Measurements from ENCODE around the gene ANKRD1.

ANKRD1 gene

DNA sequence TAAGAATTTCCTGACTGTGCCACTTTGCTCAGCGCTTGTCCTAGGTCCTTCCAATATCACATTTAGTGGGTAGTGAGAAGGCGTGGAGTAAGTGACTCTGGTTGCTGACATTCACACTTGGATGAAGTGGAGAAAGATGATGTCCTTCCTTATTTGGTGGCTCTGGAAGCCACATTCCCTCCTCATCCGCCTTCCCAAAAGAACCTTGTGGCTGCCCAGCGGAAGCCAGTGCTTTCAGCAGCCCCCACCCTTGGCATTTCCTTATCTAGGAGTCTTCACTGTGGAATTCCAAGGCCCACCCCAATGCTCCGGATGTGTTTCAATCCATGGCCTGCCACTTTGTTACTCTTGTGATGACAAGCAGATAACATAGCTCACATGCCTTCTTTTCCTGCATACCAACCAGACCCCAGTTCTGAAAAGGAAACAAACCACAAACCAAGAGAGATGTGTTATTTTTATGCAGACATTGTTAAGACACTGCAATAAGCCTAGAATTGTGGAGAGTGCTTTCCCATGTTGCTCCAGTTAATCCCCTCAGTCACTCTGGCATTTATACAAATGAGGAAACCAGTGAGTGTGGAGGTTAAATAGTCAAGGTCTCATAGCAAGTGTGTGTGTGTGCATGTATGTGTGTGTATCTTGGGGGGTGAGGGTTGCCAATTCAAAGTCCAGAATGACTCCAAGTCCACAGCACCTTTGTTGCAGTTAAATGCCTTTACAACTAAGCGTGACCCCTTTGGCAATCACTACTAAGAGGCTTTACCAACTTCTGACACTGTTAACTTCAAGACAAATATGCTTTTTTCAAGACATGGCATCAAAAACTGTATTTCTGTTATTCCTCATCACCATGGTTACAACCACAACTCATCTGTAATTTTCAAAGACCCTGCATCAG is 10.3 kb upstream of the ANKRD1 start:
- no peak for DNase-seq

DNA sequence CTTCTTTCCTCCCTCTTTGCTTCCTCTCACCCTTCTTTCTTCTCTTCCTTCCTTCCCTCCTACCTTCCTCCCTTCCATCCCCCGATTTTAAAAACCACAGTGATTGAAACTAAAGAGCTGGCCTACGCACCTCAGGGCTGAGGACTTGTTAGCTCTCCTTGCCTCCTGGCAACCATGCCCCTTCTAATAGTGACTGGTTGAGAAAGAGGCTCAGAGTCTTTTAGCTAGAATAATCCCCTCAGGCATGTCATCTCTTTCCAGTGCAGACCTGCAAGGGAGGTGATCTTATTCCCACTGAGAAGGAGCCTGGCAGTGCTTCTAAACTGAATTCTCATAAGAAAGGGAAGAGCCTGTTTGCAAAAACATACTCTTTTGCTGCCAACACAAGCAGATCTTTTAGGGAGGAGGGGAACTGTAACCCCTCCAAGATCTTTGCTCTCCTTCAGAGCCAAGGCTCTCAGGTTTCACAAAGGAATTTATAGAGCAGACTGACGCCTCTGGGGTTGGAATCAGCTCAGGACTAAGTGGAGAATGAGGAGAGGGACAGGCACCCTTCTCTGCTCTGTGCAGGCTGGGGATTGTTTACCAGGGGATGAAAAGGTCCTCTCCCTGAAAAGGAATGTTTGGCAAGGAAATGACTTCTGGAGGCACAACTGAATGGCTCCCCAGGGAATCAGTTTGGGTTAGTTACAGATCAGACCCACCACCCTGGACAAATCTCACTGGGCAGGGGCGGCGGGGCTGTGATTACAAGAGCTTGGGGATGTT is 9.4 kb upstream of the ANKRD1 start:
- DNase-seq, result no peak

DNA sequence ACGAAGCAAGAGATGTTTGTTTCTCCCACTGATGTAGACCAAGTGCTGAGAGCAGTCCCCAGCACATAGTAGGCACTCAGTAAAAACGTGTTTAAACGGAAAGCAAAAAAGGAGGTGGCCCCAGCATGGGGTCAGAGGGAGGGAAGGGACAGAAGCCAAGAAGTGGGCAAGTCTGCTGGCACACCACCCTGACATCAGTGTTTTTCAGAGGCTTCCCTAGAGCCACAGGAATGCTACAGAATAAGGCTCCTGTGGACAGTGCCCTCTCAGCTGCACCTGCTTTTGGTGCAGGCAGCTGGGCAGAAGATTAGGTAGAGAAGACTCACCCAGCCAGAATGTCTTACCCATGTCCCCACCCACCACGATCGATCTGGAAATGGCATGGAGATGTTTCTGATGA is 8.3 kb upstream of the ANKRD1 start:
- no peak for DNase-seq

DNA sequence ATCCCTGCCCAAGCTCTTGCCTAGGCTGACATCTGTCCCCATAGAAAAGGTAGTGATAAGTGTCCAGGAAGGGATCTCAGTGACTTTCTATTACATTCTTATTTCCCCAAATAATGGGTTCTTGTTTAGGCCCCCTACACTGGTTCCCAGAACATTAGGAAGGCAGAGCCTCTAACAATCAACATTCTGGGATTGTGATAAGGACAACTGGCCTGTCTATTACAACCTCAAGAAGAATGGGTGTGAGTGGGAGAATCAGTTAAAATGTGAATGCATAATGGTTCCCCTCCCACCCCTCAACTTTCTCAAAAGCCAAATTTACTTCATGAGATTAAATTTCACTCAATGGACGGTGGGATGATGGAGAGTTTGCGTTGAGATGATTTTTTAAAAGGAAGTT is 6.4 kb upstream of the ANKRD1 start:
- DNase-seq, result no peak

DNA sequence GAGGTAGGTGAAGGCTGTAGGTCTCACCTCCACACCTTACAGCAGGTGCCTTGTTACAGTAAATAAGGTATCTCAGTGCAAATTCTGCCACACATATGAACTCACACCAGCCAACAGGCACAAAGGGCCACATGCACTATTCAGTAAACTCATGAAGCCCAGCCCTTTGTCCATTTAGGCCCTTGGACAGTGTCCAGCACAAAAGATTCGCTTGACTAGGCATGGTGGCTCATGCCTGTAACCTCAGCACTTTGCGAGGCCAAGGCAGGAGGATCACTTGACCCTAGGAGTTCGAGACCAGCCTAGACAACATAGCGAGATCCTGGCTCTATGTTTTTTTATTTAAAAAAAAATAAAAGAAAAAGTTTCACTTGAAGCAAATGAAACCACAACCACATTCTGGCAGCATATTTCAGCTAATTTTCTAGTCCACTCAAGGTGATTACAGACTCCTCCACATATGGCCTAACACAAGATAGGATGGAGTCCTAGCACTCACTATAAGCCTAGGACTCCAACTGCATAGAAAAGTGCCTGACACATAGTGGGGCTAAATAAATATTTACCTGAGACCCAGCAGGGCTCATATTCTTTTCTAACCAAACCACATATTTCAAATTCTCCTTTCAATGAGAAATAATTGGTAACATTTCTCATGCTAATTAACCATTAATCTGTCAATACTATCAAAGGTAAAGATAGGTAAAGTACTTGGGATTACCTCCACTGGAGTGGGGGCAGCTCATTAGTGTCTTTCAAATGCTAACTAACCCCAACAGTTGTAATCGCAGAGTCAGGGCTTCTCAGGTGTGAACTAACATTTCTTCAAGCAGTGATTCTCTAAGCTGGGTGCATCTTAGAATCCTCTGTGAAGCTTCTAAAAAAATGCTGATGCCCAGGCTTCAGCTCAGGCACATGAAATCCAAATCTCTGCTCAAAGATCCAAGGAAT is 4.5 kb upstream of the ANKRD1 start:
- no peak for DNase-seq

DNA sequence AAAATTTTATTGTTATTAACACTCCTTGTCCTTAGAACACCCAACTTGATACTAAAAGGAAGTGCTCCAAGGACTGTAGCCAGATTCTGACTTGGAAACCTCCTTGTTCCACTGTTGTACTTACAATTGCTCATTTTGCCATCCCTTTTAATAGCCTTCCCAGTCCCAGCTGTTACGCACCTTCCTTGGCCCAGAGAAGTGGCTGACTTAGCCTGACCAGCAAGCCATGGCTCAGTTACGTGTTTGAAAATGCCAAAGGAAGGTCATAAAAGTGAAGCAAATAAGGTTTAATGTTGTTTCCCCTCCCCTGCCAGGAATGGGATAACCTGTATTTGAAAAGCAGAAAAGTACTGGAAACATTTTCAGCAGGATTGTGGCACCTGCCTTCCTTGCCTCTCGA is 3.7 kb upstream of the ANKRD1 start:
- DNase-seq, result no peak

DNA sequence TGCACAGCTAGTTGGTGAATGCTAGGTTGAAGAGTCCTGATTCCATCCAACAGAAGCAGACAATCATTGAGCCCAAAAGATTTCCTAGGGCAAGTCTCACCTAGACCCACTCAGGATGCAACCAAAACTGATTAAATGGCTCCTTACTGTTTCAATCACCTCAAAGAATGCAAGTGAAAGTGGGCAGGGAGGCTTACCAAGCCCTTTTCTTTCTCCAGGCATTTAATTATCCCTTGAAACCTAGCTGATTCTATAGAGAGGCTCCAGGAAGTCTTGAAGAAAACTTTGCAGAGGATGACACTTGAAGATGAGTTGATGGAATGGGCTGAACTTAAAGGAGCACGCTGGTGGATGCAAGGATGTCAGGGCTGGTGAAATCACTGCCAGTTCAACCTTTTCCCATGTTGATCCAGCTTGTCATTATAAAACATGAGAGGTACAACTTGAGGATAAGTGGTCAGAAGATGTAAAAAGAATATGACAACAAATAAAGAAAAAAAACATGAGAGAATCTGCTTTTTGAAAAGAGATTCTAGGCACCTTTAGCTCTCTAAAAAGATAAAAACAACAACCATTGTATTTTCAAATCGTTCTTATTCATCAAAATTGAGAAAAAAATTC is 2.3 kb upstream of the ANKRD1 start:
- DNase-seq, result no peak

DNA sequence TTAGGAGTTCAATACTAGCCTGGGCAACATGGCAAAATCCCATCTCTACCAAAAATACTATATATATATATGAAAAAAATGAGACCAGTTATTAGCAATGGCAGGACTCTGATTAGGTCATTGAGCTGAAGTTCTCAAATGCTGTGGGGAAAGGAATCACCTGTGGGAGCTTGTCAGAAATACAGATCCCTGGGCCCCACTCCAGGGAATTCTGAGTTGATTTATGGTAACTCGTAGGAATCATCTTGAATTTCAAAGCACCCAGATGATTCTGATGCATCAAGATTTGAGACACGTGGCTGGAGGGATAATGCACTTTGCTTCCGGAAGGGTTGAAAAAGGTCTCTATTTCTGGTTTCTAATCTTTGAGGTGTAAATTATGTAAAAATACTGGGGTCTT is 1.0 kb upstream of the ANKRD1 start:
- DNase-seq, result no peak

DNA sequence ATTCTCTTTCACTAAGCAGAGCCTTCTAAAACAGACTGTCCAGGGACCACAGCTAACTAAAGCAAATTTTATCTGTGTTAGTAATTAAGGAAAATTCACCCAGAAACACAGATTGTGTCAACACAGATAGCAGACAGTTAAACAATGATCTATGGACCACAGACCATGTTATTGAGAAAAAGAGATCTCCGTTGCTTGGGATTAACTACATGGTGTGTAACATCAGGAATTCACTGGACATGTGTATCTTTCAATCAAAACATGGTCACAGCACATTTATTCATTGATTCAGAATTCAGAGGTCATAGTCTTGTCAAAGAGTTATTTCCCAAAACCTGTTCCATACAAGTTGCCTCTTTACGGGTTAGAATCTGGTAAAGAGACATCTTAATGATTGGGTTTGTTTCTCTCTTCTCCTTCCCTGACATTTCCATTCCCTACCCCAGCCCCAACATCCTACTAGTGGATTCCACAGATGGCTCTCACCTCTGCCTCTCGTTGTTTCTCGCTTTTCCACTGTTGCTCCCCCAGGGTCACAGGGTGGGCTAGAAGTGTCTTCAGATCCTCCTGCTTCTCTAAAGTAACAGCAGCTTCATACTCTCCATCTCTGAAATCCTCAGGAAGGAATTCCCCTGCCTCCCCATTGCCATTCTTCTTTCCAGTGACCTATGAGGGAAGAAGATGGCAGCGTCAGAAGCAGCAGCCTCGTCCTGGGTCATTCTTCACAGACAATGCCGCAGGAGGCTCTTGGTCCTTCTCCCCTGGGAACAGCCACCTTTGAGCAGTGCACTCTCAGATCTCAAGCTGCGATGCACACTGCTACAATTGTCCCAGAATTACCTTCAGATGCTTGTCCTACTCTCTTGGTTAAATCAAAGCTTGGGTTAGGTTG is 958 bp downstream of the ANKRD1 start:
- no peak for DNase-seq

DNA sequence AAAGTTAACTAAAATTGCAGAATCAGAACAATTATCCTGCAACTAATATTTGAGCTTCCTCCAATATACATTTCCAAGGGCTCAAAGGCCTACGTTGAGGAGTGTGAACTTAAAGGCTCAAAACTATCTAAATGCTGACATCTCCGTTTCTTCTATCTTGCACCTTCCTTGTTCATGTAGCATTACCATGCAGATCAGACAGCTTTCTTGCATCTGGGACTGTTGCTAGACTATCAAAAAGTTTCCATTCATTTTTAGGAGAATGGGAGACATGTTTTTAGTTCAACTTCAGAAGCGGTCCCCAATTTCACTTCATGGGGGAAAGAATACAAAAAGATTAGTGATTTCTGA is 2.9 kb downstream of the ANKRD1 start:
- DNase-seq, result no peak

DNA sequence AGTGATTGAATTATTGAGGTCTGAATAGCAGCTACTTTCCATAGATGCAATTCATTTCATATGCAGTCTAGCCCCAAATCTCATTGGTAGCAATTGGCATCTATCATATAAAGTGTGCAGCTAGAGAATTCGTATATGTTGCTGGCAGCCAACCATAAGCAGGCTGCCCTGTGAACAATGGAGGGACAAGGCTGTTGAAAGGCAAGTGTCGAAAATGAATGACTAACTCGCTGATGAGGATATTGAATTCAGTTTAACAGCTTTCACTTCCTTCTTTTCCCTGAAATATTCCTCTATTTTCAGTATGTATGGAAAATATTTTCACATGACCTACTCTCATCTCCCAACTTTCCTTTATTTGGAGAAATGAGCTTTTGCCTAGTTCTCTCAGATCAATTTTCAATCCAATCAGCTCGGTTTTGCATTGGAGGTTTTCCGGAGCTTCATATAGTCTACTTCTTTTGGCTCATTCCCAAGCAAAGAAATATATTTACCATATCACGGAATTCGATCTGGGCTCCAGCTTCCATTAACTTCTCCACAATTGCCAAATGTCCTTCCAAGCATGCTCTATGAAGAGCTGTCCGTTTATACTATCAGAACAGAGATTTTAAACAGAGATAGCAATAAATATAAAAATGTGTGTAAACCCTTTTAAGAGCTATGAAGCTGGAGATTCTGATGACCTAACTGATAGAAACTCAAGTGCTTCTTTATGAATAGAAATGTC is 3.5 kb downstream of the ANKRD1 start:
- no peak for DNase-seq

DNA sequence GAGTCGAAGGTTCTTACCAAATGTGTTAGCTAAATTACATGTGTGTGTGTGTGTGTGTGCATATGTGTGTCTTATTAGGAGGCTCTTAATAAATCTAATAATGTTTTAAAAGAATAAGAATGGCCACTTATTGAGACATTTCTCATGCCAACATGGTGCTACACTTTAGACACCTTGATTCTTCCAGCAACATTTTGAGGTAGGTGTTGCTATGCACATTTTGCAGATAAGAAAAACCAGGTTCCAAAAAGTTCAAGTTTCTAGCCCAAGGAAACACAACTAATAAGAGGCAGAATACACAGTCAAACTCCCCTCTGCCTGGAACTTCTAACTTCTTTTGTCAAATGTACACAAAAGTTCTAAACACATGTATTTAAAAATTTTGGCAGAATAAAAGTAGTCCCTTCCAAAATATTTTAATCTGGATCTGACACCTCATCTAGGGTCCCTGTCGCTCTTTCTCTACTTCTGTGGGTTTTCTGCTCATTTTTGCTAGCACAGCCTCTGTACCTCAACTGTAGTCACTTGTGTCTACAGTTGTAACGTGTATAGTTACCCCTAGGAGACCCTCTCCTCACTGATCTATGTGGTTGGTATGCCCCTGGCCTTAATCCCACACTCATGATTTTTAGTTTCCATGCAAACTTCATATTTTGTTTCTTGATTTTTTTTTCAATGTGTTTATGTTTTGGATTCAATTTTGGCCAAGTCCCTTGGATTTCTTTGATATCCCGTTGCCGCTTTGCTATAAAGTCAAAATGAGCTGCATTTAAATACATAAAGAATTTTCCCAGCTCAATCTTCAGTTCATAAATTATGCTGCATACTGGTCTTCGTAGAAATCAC is 4.3 kb downstream of the ANKRD1 start:
- DNase-seq, result no peak

DNA sequence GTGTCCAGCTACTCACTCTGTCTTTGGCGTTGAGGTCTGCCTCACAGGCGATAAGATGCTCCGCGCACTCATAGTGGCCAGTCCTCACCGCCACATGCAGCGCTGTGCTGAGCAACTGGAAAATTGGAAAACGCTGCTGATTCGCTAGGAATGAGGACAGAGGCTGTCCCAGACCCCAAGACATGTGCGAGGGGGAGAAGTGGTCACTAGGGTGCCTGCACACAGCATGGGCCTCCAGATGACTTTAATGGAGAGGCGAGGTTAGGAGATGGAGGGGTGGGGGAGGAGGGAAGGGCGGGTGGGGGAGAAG is 5.2 kb downstream of the ANKRD1 start:
- DNase-seq, result no peak

DNA sequence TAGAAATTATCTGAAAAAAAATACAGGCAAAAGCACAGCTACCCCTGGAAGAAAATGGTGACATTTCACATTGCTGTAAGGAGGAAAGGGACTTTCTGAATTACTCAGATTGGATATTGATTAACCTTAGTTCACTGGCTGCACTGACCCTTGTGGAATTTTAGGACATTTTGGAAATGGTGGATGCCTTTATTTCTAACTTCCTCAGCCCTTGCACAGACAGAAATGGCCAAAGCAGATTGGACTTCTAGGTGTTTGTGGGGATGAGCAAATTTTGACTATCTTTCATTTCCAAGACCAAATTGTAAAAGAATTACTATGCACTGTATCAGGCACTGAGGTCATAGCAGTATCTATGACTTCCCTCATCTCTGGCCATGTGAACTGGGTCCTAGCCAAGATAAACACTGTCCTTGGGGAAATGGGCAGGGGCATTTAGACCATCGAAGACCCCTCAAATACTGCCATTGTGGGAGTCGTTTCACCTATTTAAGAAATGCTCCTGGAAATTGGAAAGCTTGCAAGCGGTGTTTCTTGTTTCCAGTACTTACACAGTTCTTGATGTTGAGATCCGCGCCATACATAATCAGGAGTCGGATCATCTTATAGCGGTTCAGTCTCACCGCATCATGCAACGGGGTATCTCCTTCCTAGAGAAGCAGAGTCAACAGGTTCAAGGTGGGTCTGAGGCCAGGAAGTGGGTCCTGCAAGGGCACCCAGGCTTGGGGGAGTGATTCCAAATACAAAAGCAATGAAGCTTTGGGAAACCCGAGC is 5.7 kb downstream of the ANKRD1 start:
- no peak for DNase-seq

DNA sequence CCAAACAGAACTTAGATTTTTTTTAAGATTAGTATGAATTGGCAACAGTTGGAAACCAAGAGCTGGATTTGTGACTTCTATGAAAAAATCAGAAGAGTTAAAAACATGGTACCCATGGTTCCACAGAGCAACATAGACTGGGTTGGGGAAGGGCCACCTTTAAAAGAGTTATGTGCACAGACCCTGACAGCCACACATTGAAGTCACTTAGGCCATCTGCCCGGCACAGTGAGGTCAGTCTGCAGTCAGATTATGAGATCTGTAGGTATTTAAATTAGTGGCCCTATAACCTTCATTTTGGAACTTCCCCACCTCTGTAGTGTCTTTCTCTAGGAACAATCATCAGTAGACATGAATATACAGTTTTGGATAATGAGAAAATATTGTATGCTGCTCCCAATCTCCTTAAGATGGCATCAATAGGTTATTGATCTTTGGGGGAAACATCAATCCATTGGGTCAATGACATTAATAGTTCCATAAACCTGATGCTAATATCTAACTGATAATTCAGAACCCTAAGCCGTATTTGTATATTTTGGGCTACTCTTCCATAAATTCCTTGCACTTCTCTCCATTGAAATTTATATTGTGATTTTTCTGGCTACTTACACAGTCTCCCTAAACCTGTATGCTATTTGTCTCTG is 7.0 kb downstream of the ANKRD1 start:
- DNase-seq, result no peak

DNA sequence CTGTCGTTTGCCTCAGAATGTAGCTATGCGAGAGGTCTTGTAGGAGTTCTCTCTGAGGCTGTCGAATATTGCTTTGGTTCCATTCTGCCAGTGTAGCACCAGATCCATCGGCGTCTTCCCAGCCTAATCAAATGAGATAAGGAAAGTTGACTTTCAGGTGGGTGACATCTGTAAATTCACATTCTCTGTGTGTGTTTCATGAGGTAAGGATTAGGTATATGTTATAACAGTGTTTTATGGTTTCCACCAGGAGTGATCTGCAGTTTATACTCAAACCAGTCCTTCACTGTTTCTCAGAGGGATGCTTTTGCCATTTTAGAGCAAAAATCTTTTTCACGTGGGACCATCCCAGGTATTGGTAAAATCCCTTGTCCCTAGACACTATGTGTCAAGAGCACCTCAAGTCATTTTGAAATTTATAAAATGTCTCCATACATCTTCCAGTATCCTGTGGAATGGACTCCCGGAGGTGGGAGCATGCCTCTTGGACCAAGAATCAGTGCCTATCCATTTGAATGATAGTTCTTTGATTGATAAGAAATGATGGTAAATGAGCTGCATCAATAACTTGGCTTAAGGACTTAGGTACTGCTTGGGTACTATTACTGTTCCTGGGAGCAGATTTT is 7.9 kb downstream of the ANKRD1 start:
- DNase-seq, result no peak

DNA sequence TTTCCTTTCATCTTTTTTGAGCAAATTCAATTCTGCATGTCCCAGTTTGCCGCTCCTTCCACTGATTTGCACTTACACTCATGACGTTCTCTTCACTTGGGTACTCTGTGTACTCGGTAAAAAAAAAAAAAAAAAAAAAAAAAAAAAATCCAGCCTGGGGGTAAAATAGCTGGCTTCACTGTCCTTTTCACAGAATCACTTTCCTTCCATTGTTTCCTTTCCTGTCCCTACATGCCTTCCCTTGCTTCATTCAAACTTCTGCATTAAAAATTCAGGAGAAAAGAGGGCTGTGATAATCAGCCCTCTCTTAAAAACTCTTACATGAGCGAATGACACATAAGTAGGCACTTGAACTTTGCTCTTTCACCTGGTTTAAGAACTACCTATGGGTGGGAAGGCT is 8.7 kb downstream of the ANKRD1 start:
- no peak for DNase-seq
